H1 (cell line): Measurements from ENCODE around the gene MEX3D. TPM values are rescaled to one million over a fixed set of nuclear protein-coding genes. Genes with fewer than 3 reads are reported as not detected.

Experiments used
- CTCF ChIA-PET: fragments of 300-600 bp; sonication (Branson Sonifier 250); formaldehyde crosslinking; loops from one replicate; lab custom pipeline; 2021; ENCODE audit not compliant: partially characterized antibody; lab: Charles Lee
- POLR2A ChIA-PET: fragments of 300-600 bp; sonication (Branson Sonifier 250); formaldehyde crosslinking; loops from one replicate; lab custom pipeline; 2021; ENCODE audit warnings: inconsistent platforms; ENCODE audit not compliant: partially characterized antibody; lab: Charles Lee
- DNase-seq, 2 experiments: peaks; one replicate each; pipeline versions ENCODE4 v3.0.0 to v3.0.0-alpha.2; 2010 to 2022; ENCODE audit warnings: low spot score in 2 of 2, low read depth in 1 of 2, mixed read lengths in 1 of 2
- FAIRE-seq: peaks from 2 replicates; lab custom pipeline; 2011; peaks lifted over from hg19 to GRCh38; lab: Jason Lieb, UNC
- H2AFZ ChIP-seq: 2 replicates; pipeline ENCODE4 v1.8.1; 2012; ENCODE audit warnings: low read length, inconsistent platforms
- H2AK5ac ChIP-seq: 2 replicates; pipeline ENCODE4 v1.6.1; 2013; ENCODE audit warnings: low read depth, low read length
- H2BK120ac ChIP-seq: replicated peaks from 2 replicates; pipeline ENCODE3; 2013; ENCODE audit warnings: low read depth, low read length, inconsistent platforms
- H2BK12ac ChIP-seq: 2 replicates; pipeline ENCODE4 v1.6.1; 2013; ENCODE audit warnings: low read depth, low read length
- H2BK15ac ChIP-seq: 2 replicates; pipeline ENCODE4 v1.6.1; 2013; ENCODE audit warnings: low read length
- H2BK20ac ChIP-seq: 2 replicates; pipeline ENCODE4 v1.6.1; 2013; ENCODE audit warnings: low read length
- H2BK5ac ChIP-seq: 2 replicates; pipeline ENCODE4 v1.6.1; 2013; ENCODE audit warnings: low read depth, low read length
- H3K14ac ChIP-seq: 2 replicates; pipeline ENCODE4 v1.6.1; 2013; ENCODE audit warnings: inconsistent platforms; ENCODE audit not compliant: insufficient read length
- H3K18ac ChIP-seq: 2 replicates; pipeline ENCODE4 v1.6.1; 2013; ENCODE audit warnings: low read length; ENCODE audit errors: extremely low read depth
- H3K23ac ChIP-seq: 2 replicates; pipeline ENCODE4 v1.6.1; 2013; ENCODE audit warnings: inconsistent platforms; ENCODE audit not compliant: insufficient read length
- H3K23me2 ChIP-seq: 2 replicates; pipeline ENCODE4 v1.6.1; 2013; ENCODE audit warnings: low read depth, low read length
- H3K27ac ChIP-seq: 2 replicates; pipeline ENCODE4 v1.6.1; 2011; ENCODE audit warnings: low read depth, low read length, inconsistent platforms
- H3K27me3 ChIP-seq, 4 experiments: replicated peaks in 1 of 4; 1 replicate in 1 of 4; 2 replicates in 3 of 4; pipeline versions ENCODE4 v1.6.1 to v1.8.1; 2011 to 2013; ENCODE audit warnings: low read length in 3 of 4, mild to moderate bottlenecking in 3 of 4, inconsistent platforms in 2 of 4, mixed read lengths in 2 of 4, moderate library complexity in 1 of 4; ENCODE audit not compliant: control insufficient read depth in 3 of 4, insufficient read depth in 3 of 4; ENCODE audit errors: extremely low read depth in 1 of 4
- H3K36me3 ChIP-seq, 4 experiments: 2 replicates each; pipeline versions ENCODE4 v1.6.1 to v1.8.1; 2011 to 2013; ENCODE audit warnings: mild to moderate bottlenecking in 4 of 4, low read length in 3 of 4, moderate library complexity in 2 of 4, control low read depth in 1 of 4, inconsistent platforms in 1 of 4; ENCODE audit not compliant: insufficient read depth in 4 of 4, control insufficient read depth in 2 of 4
- H3K4ac ChIP-seq: replicated peaks from 2 replicates; pipeline ENCODE3; 2013; ENCODE audit warnings: low read length, low read depth, mixed read lengths, inconsistent platforms; ENCODE audit not compliant: insufficient read length
- H3K4me1 ChIP-seq, 4 experiments: replicated peaks in 1 of 4; 1 replicate in 1 of 4; 2 replicates in 3 of 4; pipeline versions ENCODE4 v1.6.1 to v1.8.1; 2011 to 2013; ENCODE audit warnings: low read length in 3 of 4, inconsistent platforms in 2 of 4, mixed read lengths in 1 of 4; ENCODE audit not compliant: insufficient read depth in 4 of 4, control insufficient read depth in 3 of 4
- H3K4me2 ChIP-seq, 2 experiments: 2 replicates each; pipeline versions ENCODE4 v1.6.1 to v1.8.1; 2011 to 2013; ENCODE audit warnings: low read depth in 2 of 2, low read length in 2 of 2, control low read depth in 1 of 2, inconsistent platforms in 1 of 2, mild to moderate bottlenecking in 1 of 2; ENCODE audit not compliant: insufficient read depth in 1 of 2
- H3K4me3 ChIP-seq, 4 experiments: fragments of 200-600, 300-600 bp in 1 of 4; sonication (generic), shearing (Covaris generic), sonication (Bioruptor Twin) in 1 of 4; 2 replicates each; pipeline versions ENCODE4 v1.5.1 to v1.8.1; 2011 to 2016; ENCODE audit warnings: low read length in 4 of 4, low read depth in 3 of 4, control low read depth in 2 of 4, inconsistent platforms in 2 of 4, mild to moderate bottlenecking in 2 of 4, mixed read lengths in 1 of 4, moderate library complexity in 1 of 4; ENCODE audit not compliant: insufficient read depth in 2 of 4; ENCODE audit errors: extremely low read depth in 1 of 4
- H3K56ac ChIP-seq: replicated peaks from 2 replicates; pipeline ENCODE3; 2013; ENCODE audit warnings: low read depth, mild to moderate bottlenecking, mixed read lengths, low read length, inconsistent platforms; ENCODE audit not compliant: insufficient read length
- H3K79me1 ChIP-seq: 2 replicates; pipeline ENCODE4 v1.6.1; 2013; ENCODE audit warnings: low read depth, low read length, control low read depth
- H3K79me2 ChIP-seq, 2 experiments: 2 replicates each; pipeline versions ENCODE4 v1.6.1 to v1.8.1; 2012 to 2013; ENCODE audit warnings: low read length in 2 of 2, mild to moderate bottlenecking in 2 of 2, inconsistent platforms in 1 of 2; ENCODE audit not compliant: insufficient read depth in 2 of 2, control insufficient read depth in 1 of 2
- H3K9ac ChIP-seq, 4 experiments: replicated peaks in 1 of 4; 1 replicate in 1 of 4; 2 replicates in 3 of 4; pipeline versions ENCODE4 v1.6.1 to v1.8.1; 2011 to 2013; ENCODE audit warnings: low read depth in 3 of 4, low read length in 3 of 4, control low read depth in 2 of 4, mild to moderate bottlenecking in 2 of 4, moderate library complexity in 2 of 4, inconsistent platforms in 1 of 4; ENCODE audit errors: extremely low read depth in 1 of 4
- H3K9me3 ChIP-seq, 2 experiments: 2 replicates each; pipeline versions ENCODE4 v1.6.1 to v1.8.1; 2012 to 2013; ENCODE audit warnings: mild to moderate bottlenecking in 2 of 2, moderate library complexity in 2 of 2, control low read depth in 1 of 2, inconsistent platforms in 1 of 2, low read depth in 1 of 2, low read length in 1 of 2, mixed read lengths in 1 of 2; ENCODE audit not compliant: insufficient read depth in 2 of 2
- H4K20me1 ChIP-seq, 2 experiments: replicated peaks in 1 of 2; 2 replicates each; pipeline versions ENCODE3 to v1.8.1; 2011 to 2013; ENCODE audit warnings: inconsistent platforms in 2 of 2, low read length in 2 of 2, mild to moderate bottlenecking in 1 of 2; ENCODE audit not compliant: insufficient read depth in 2 of 2, control insufficient read depth in 1 of 2
- H4K5ac ChIP-seq: 2 replicates; pipeline ENCODE4 v1.6.1; 2013; ENCODE audit warnings: low read length, low read depth, mixed read lengths, inconsistent platforms; ENCODE audit not compliant: insufficient read length
- H4K8ac ChIP-seq: 2 replicates; pipeline ENCODE4 v1.8.0; 2013; ENCODE audit warnings: mild to moderate bottlenecking, moderate library complexity, low read length, inconsistent platforms; ENCODE audit not compliant: insufficient read depth; ENCODE audit errors: extremely low read depth
- H4K91ac ChIP-seq: replicated peaks from 2 replicates; pipeline ENCODE3; 2013; ENCODE audit warnings: low read length, mixed read lengths, inconsistent platforms; ENCODE audit not compliant: insufficient read length
- NANOG ChIP-seq: IDR thresholded peaks from 2 replicates; pipeline ENCODE4 v1.6.1; 2011; ENCODE audit warnings: low read length, low read depth, mild to moderate bottlenecking, inconsistent platforms; ENCODE audit not compliant: insufficient read depth, poor library complexity, severe bottlenecking
- RBBP5 ChIP-seq: IDR thresholded peaks from 2 replicates; pipeline ENCODE4 v1.7.1; 2012; ENCODE audit warnings: low read depth, mild to moderate bottlenecking, inconsistent platforms, low read length, moderate library complexity, borderline replicate concordance
- RNF2 ChIP-seq: fragments of 200-900, 300-1000 bp; sonication (generic); IDR thresholded peaks from 2 replicates; pipeline ENCODE4 v1.7.1; 2016; ENCODE audit warnings: borderline replicate concordance, low read depth, mild to moderate bottlenecking, antibody characterized with exemption, low read length; ENCODE audit not compliant: poor library complexity, severe bottlenecking; ENCODE audit errors: missing control alignments
- SAP30 ChIP-seq: fragments of 300-600 bp; sonication (generic); IDR thresholded peaks from 2 replicates; pipeline ENCODE4 v1.7.1; 2012; ENCODE audit warnings: low read length, moderate library complexity, mild to moderate bottlenecking, inconsistent platforms; ENCODE audit not compliant: insufficient read depth, insufficient replicate concordance
- SIX5 ChIP-seq: IDR thresholded peaks from 2 replicates; pipeline ENCODE4 v1.6.1; 2011; ENCODE audit warnings: mild to moderate bottlenecking, low read depth, low read length
- ZNF274 ChIP-seq: IDR thresholded peaks from 2 replicates; pipeline ENCODE4 v1.7.0; 2012; ENCODE audit warnings: low read length, borderline replicate concordance; ENCODE audit errors: extremely low read depth
- WGBS, 2 experiments: shearing (Covaris generic) in 1 of 2; methylation state at CpG; one replicate each; pipeline versions ENCODE4 v1.1.6 to v1.1.7; 2013 to 2015; ENCODE audit warnings: low lambda C conversion rate in 2 of 2, mixed read lengths in 2 of 2, inconsistent platforms in 1 of 2, low coverage in 1 of 2, missing lambda C conversion rate in 1 of 2; ENCODE audit not compliant: insufficient replicate concordance in 2 of 2, insufficient coverage in 1 of 2, insufficient read length in 1 of 2; ENCODE audit errors: extremely low coverage in 1 of 2, missing lambda C conversion rate in 1 of 2; 5-methylcytosine and 5-hydroxymethylcytosine counted together
- polyA plus RNA-seq, 7 experiments: library from polyadenylated mRNA; depleted of rRNA in 3 of 7; stranded (reverse) in 5 of 7; unstranded in 2 of 7; fragments of >200 nt in 5 of 7; fragments of 200-250 nt in 2 of 7; gene quantifications; 1 replicate in 5 of 7; 2 replicates in 1 of 7; 4 replicates in 1 of 7; pipeline versions ENCODE4 v1.2.1 to v1.2.3, GENCODE V29; 2011 to 2013; ENCODE audit warnings: missing spikeins in 2 of 7, mixed read lengths in 2 of 7
- total RNA-seq: library from RNA; stranded (reverse); fragmentation: NEBNext Ultra II Directional; extraction: Animal tissue kit (Norgen Biotek cat#: 25700); gene quantifications from 2 replicates; pipeline ENCODE4 v1.2.1, GENCODE V29; 2021

MEX3D gene
- total and polyA plus RNA-seq, 2 of the 8 experiments (the other 6 are each of a cell fraction or from before 2014, with no cell fraction given), result 20.8 to 78.8 TPM

- peaks cover 0 to 2% (median 0%) of the 10 kb centered on the region in 4 experiments; a peak in 3 of 7 replicates for H3K4me1 ChIP-seq
- no peak overlapping the region for H3K27ac ChIP-seq
- H4K20me1 ChIP-seq, result peaks cover 0 to 3% of the 10 kb centered on the region in 2 experiments
- no peak overlapping the region for H2BK5ac ChIP-seq
- peaks cover 8 to 26% (median 14%) of the 10 kb centered on the region in 4 experiments for H3K27me3 ChIP-seq
- no peak overlapping the region for H3K4me2 ChIP-seq
- DNase-seq (no peak), FAIRE-seq (no peak)
- H2AFZ ChIP-seq, result no peak overlapping the region
- no peak overlapping the region for H4K91ac ChIP-seq
- H2BK20ac ChIP-seq, result no peak overlapping the region
- TF ChIP-seq ZNF274, result no peak
- TF ChIP-seq SAP30, result no peak
- no peak for TF ChIP-seq RNF2
- no peak for TF ChIP-seq RBBP5
- TF ChIP-seq SIX5, result no peak
- TF ChIP-seq NANOG, result no peak
- no peak overlapping the region for H3K23ac ChIP-seq
- H3K56ac ChIP-seq, result no peak overlapping the region
- H3K14ac ChIP-seq, result no peak overlapping the region
- no peak overlapping the region for H2BK12ac ChIP-seq
- WGBS, 2 experiments, result 94% methylated on average over 12 of the region's 12 CpGs; no CpG with 5 or more reads in 1 of the 2 experiments
- peaks cover 0 to 1% (median 0%) of the 10 kb centered on the region in 4 experiments; a peak in 2 of 8 replicates for H3K36me3 ChIP-seq
- H4K8ac ChIP-seq, result no peak overlapping the region
- peaks cover 0 to 7% of the 10 kb centered on the region in 2 experiments; a peak in 1 of 4 replicates for H3K79me2 ChIP-seq
- H2AK5ac ChIP-seq, result 0 out of 2 replicates have a peak overlapping the region, but pooled peaks have one; percentile 24
- no peak overlapping the region for H4K5ac ChIP-seq
- no peak overlapping the region for H3K4me3 ChIP-seq
- H3K79me1 ChIP-seq, result no peaks in the 10 kb centered on the region; the same call in 1 of the 2 replicates
- H3K9ac ChIP-seq, result no peak overlapping the region
- H3K4ac ChIP-seq, result no peak overlapping the region
- H3K23me2 ChIP-seq, result peaks cover 3% of the 10 kb centered on the region; the same call in 1 of the 2 replicates
- ChIA-PET CTCF (interaction anchor here (1.3 to 1.4 kb wide), 2 partner anchors 19 to 20 kb away, joined by 3 read pairs; no protein-coding TSS in a partner anchor), POLR2A (interaction anchor here (8.8 kb wide), 1 partner anchor 16 kb away, joined by 148 read pairs; no protein-coding TSS in a partner anchor)
- H2BK15ac ChIP-seq, result no peak overlapping the region
- no peak overlapping the region for H3K18ac ChIP-seq
- H3K9me3 ChIP-seq, result peaks cover 0 to 8% of the 10 kb centered on the region in 2 experiments; a peak in 2 of 4 replicates
- H2BK120ac ChIP-seq, result no peak overlapping the region
These were observed 3.2 kb upstream of the MEX3D start for GRCh38 chr19:1571358-1571757.
